Dermis blood vessel endothelial cell (primary cell): ENCODE data around the gene MYOG. TPM values are rescaled to one million over a fixed set of nuclear protein-coding genes. Genes with fewer than 3 reads are reported as not detected.
A peak's percentile ranks its signal among the peaks of the same experiment; 100 is the strongest.

Experiments
- DNase-seq: peaks from one replicate; pipeline ENCODE4 v3.0.0; 2010
- total RNA-seq: library from RNA; depleted of rRNA; stranded (reverse); fragments of >200 nt; gene quantifications from 2 replicates; pipeline ENCODE4 v1.2.3, GENCODE V29; 2014

Gene MYOG
- total RNA-seq, 1 donor from 2014 or later, result not detected

- DNase-seq, result no peak
Observed at GRCh38 chr1:203090421-203091198, 4.8 kb upstream of the MYOG start.

GRCh38 chr1:203089651-203090045 is 3.8 kb upstream of the MYOG start:
- no peak for DNase-seq

GRCh38 chr1:203089001-203089650 is 3.3 kb upstream of the MYOG start:
- DNase-seq, result no peak

DNA sequence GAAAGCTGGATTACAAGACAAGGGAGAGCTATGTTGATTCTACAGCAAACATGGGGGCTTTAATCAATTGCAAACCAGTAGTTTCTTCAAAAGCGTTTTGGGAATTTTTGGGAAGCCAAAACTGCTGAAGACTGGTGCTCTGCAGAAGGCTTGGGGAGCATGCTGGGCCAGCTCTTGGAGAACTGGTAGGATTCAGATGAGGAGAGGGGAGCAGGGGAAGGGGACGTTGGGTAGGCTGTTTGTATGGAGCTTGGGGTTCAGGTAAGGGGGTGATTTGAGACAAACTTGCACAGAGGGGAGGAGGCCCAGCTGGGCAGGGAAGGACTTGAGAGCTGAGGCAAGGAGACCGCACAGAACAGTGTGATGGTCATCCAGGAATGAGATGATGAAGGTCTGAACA is 2.6 kb upstream of the MYOG start:
- no peak for DNase-seq

DNA sequence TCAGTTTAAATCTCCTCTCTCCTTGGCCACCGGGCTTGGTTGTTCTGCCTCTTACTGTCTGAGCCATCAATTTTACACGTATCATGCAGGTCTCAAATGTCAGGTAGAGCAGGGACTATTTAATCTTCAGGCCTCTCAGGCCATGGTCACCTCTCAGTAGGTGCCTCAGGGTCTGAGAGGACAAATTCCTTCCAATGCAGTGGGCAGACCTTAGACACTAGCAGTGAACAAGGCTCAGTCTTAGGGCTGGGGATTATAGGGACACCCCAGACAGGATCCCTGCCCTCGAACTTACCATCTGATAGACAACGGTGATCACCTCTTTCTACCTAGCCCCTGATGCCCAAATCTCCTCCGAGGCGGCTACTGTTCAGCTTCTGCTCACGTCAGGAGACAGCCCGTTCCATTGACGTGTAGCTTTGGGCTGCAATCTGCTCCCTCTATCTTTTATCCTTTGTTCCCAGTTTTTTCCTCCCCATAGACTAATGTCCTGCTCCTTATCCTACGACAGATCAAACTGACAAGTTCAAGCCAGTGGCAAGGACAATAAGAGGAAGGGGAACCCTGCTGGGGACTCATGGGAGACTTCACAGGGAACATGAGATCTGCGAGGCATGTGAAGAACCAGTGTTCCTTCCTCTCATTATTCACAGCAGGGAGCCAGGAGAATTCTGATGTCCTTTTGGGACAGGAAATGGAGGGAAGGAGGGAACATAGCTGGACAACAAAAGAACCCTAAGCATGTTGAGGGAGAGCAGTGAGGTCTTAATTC is 1.4 kb upstream of the MYOG start:
- DNase-seq, result no peak

GRCh38 chr1:203084588-203085527 is 954 bp downstream of the MYOG start:
- DNase-seq, result peak; percentile 17

- no peak for DNase-seq
Observed at GRCh38 chr1:203083463-203083921, 2.3 kb downstream of the MYOG start.

DNA sequence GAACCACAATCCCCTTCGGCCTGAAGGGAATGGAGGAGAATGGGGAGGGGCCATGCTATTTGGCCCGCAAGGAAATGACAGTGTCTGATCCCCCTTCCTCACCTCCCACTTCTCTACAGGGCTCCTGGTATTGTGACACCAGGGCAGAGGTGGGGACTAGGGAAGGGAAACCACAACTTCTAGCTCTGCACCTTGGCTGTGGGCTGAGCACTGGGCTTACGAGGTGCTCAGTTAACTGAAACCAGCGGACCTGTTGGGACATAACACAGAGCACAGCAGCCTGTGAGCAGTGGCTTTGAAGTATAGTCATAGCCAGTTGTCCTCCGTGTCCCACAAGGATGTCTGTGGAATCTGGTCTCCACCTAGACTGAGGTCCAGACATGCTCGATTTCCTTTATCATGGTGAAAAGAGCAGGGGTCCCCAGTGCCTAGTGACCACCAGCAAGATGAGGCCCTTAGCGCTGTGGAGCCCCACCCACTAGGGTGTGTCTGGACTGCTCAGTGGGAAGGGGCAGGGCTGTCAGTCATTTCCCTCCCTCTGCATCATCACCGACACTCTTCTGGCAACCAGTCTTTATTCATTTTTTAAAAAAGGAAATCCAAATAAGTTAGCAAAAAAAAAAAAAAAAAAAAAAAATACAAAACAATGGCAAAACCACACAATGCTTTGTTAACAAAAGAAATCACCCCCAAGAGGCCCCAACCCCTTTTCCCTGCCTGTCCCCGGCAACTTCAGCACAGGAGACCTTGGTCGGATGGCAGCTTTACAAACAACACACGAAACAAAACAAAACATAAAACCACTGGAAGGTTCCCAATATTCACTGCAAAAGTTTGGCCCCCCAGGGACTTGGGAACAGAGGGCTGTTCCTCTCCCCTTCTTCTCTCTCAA is 3.0 kb downstream of the MYOG start:
- DNase-seq, result no peak

- DNase-seq, result no peak
Observed at GRCh38 chr1:203082231-203082505, 3.6 kb downstream of the MYOG start.

DNA sequence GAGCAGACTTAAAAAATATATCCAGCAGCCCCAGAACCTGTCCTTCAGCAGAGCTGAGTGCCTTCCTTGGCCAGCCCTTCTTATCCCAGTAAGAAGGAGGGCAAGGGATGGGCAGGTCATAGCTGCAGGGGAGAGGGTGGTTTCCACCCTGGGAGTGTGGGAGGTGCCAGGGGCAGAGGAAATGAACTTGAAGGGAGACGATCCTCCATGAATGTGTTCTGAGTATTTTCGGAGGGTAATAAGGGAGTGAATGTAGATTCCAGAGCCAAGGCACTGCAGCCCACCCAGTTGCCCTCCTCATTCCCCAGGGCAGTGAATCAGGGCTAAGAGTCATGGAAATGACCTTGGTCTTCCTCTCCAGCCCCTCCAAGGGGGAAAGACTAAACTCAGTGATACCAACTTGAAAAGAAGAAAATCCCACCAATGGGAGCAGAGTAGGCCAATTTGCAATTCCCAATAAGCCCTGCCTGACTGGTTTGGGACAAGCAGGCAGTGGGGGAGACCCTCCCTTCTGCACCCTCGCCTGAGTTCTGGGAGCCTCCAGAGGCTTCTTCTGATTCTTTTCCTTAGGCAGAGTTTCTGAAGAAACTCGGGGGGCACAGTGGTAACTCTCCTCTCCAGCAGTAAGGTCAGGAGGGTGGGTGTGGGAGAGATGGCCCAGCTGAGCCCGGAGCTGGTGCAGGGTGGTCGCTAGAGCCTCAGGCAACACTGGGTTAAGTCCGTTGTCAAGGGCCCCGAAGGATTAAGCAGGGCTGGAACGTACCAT is 4.2 kb downstream of the MYOG start:
- DNase-seq, result no peak

DNA sequence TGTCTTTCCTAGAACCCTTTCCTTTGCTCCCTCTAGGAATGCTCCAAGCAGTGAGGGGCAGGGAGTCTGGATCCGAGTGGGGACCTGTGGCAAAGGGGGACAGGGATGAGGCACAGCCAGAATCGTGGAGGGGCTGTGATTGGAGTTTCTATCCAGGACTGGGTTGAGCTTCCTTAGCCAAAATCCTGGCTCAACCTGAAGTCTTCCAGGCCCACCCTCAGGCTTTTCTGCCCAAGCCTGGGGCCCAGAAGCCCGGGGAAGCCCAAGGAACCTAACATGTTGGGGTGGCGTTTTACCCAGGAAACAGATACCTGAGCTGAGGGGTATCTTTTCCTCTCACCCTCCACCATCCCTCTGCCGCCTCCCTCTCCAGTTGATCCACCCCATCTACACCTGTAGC is 5.4 kb downstream of the MYOG start:
- DNase-seq, result no peak

- DNase-seq, result no peak
Observed at GRCh38 chr1:203078478-203078877, 7.3 kb downstream of the MYOG start.

DNA sequence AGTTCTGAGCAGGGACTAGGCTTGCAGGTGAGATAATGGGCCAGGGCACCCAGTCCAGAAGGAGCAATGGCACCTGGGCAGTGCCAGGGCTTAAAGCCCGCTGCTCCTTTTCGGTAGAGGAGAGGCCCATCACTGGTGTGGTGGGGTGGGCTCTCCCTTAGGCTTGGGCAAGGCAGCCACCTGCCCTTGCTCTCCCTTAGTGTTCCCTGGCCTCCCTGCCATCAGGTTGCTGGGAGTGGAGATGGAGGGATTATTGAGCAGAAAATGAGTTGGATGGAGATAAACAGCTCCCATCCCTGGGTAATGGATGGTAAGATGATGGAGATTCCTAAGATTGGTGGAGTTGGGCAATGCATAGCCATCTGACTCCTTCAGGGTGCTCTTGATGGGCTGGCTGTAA is 7.9 kb downstream of the MYOG start:
- no peak for DNase-seq

- DNase-seq, result no peak
Observed at GRCh38 chr1:203077367-203077766, 8.4 kb downstream of the MYOG start.

DNA sequence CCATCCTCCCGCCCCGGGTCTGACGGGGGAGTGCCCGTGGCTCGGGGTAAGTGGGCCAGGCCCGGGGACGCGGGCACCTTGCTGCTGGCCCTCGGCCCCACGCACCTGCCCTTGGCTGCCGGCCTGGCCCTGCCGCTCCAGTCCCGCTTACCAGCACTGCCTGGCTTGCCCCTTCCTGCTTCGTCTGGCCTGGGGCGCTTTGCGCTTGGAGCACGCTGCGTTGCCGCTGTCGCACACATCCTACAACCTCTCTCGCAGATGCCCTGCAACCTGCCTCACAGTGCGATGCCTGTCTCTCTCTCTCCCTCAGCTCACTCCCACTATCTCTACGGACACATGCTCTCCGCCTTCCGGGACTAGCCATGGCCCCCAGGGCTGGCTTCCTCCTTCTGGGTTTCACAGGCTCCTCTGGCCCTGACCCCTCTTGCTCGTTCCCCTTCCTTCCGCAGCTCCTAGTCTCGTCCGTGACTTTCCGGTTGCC is 9.7 kb downstream of the MYOG start:
- DNase-seq, result no peak

- DNase-seq, result no peak
Observed at GRCh38 chr1:203075236-203076030, 10.4 kb downstream of the MYOG start.

DNA sequence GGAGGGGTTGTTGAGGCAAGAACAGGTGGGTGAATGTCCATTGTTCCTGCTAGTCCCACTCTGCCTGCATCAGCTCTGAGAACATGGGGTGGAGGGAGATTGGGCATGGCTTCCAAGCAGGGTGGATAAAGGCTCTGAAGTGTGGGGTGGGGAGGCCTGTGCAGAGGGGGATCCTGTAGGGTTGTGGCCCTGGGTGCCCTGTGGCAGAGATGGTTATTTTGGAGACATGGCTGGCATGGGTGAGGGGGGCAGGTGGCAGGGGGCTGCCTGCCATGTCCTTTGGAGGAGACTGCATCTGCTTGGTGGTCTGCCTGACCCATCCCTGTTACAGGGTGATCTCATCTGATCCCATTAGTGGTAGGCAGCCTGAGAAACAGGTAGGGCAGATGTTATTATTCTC is 11.2 kb downstream of the MYOG start:
- no peak for DNase-seq

- no peak for DNase-seq
Observed at GRCh38 chr1:203073469-203073868, 12.3 kb downstream of the MYOG start.

- DNase-seq, result no peak
Observed at GRCh38 chr1:203072911-203073310, 12.9 kb downstream of the MYOG start.
